Endodermal cell (in vitro differentiated cells): ENCODE data around the gene TSPAN18. TPM values are rescaled to one million over a fixed set of nuclear protein-coding genes. Genes with fewer than 3 reads are reported as not detected.

ENCODE experiments used
- DNase-seq: peaks from one replicate; pipeline ENCODE4 v3.0.0-alpha.2; 2017
- H3K27ac ChIP-seq: 2 replicates; pipeline ENCODE4 v1.5.1; 2013; ENCODE audit warnings: mild to moderate bottlenecking, low read depth, low read length, moderate library complexity
- H3K27me3 ChIP-seq: 2 replicates; pipeline ENCODE4 v1.6.1; 2013; ENCODE audit warnings: mild to moderate bottlenecking, low read length, moderate library complexity; ENCODE audit not compliant: insufficient read depth, control insufficient read depth, poor library complexity, severe bottlenecking
- H3K36me3 ChIP-seq: 2 replicates; pipeline ENCODE4 v1.7.0; 2013; ENCODE audit warnings: mild to moderate bottlenecking, low read length, moderate library complexity; ENCODE audit not compliant: control insufficient read depth, insufficient read depth
- H3K4me1 ChIP-seq: one replicate; pipeline ENCODE4 v1.7.0; 2013; ENCODE audit warnings: low read length; ENCODE audit not compliant: control insufficient read depth, insufficient read depth
- H3K4me3 ChIP-seq: 2 replicates; pipeline ENCODE4 v1.5.1; 2013; ENCODE audit warnings: mild to moderate bottlenecking, low read length, moderate library complexity
- H3K9ac ChIP-seq: 2 replicates; pipeline ENCODE4 v1.6.1; 2013; ENCODE audit warnings: mild to moderate bottlenecking, low read length, moderate library complexity; ENCODE audit not compliant: poor library complexity, severe bottlenecking; ENCODE audit errors: extremely low read depth
- H3K9me3 ChIP-seq: 2 replicates; pipeline ENCODE4 v1.6.1; 2013; ENCODE audit warnings: mild to moderate bottlenecking, low read length, moderate library complexity; ENCODE audit not compliant: control insufficient read depth
- H3K27ac Mint-ChIP-seq: 2 replicates; pipeline ENCODE4 v1.8.0; 2020; ENCODE audit warnings: mixed read lengths
- H3K27me3 Mint-ChIP-seq: 2 replicates; pipeline ENCODE4 v1.8.0; 2021; ENCODE audit warnings: mild to moderate bottlenecking, mixed read lengths; ENCODE audit not compliant: insufficient read depth
- H3K36me3 Mint-ChIP-seq: 2 replicates; pipeline ENCODE4 v1.8.0; 2020; ENCODE audit warnings: low read depth, mixed read lengths
- H3K4me1 Mint-ChIP-seq: 2 replicates; pipeline ENCODE4 v1.8.0; 2020; ENCODE audit warnings: mixed read lengths
- H3K4me3 Mint-ChIP-seq: 2 replicates; pipeline ENCODE4 v1.8.0; 2020; ENCODE audit warnings: mild to moderate bottlenecking, moderate library complexity, mixed read lengths
- H3K9me3 Mint-ChIP-seq: 2 replicates; pipeline ENCODE4 v1.8.0; 2020; ENCODE audit warnings: mild to moderate bottlenecking, mixed read lengths
- WGBS, 2 experiments: methylation state at CpG; one replicate each; pipeline versions ENCODE4 v1.1.5 to v1.1.7; 2013; ENCODE audit warnings: missing lambda C conversion rate in 2 of 2, mixed read lengths in 1 of 2; ENCODE audit not compliant: insufficient coverage in 1 of 2, insufficient read length in 1 of 2; 5-methylcytosine and 5-hydroxymethylcytosine counted together
- total RNA-seq, 2 donors: library from RNA; stranded (reverse); fragmentation: NEBNext Ultra II Directional in 1 of 2; extraction: Animal tissue kit (Norgen Biotek cat#: 25700) in 1 of 2; gene quantifications; 2 replicates in 1 of 2; 3 replicates in 1 of 2; pipeline ENCODE4 v1.2.1, GENCODE V29; 2021
- TF ChIP-seq, protein P1 (sequence below): fragments of 200-600 bp; sonication (generic); conservative IDR thresholded peaks from 2 replicates; pipeline ENCODE4 v1.5.0; 2021; ENCODE audit warnings: antibody characterized with exemption, mild to moderate bottlenecking

Gene TSPAN18
- total RNA-seq, 2 donors from 2014 or later: 28.0 to 28.7 TPM

DNA sequence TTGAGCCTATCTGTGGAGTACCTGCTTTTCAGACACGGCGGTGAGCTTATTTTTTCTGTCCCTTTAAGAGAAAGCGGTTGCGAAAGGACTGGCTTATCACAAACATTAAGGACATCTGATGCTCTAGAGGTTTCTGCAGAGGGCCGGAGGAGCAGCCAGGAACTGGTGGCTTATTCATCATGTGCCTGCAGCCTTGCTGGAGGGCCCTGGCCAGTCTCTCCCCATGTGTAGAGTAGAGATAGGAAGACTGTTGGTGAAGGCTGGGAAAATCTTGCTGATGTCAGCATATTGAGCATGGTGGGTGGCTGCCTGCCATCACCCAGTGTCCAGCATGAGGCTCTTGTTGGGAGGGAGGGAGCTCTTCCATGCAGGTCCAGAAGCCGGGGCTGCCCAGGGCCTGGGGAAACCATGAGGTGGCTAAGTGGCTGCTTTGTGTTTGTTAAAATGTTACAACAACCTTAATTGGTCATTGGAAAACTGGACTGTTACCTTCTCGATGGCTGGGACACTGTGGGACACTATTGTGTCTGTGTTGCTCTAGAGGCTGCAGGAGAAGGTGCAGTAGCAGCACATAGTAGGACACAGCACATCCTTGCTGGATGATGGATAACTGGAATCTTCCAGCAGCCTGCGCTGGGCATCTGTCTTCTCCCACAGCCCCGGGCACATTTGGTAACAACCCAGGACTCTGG, 54.3 kb downstream of the TSPAN18 start:
- H3K9ac ChIP-seq: no peak overlapping the region
- H3K4me3 ChIP-seq: no peak overlapping the region
- no peaks in the 10 kb centered on the region for H3K9me3 Mint-ChIP-seq
- DNase-seq: peak; percentile 56
- H3K4me1 ChIP-seq: peaks cover 17% of the 10 kb centered on the region
- no peaks in the 10 kb centered on the region for H3K27me3 ChIP-seq
- peaks cover 52% of the 10 kb centered on the region for H3K4me1 Mint-ChIP-seq
- no peaks in the 10 kb centered on the region for H3K9me3 ChIP-seq
- 86 to 93% methylated on average over 9 of the region's 9 CpGs for WGBS, 2 experiments
- no peaks in the 10 kb centered on the region for H3K27me3 Mint-ChIP-seq
- TF ChIP-seq, protein P1, sequence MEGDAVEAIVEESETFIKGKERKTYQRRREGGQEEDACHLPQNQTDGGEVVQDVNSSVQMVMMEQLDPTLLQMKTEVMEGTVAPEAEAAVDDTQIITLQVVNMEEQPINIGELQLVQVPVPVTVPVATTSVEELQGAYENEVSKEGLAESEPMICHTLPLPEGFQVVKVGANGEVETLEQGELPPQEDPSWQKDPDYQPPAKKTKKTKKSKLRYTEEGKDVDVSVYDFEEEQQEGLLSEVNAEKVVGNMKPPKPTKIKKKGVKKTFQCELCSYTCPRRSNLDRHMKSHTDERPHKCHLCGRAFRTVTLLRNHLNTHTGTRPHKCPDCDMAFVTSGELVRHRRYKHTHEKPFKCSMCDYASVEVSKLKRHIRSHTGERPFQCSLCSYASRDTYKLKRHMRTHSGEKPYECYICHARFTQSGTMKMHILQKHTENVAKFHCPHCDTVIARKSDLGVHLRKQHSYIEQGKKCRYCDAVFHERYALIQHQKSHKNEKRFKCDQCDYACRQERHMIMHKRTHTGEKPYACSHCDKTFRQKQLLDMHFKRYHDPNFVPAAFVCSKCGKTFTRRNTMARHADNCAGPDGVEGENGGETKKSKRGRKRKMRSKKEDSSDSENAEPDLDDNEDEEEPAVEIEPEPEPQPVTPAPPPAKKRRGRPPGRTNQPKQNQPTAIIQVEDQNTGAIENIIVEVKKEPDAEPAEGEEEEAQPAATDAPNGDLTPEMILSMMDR: no peak
- H3K27ac ChIP-seq: no peak overlapping the region
- H3K36me3 ChIP-seq: no peaks in the 10 kb centered on the region
- no peaks in the 10 kb centered on the region for H3K36me3 Mint-ChIP-seq
- no peak overlapping the region for H3K4me3 Mint-ChIP-seq
- no peak overlapping the region for H3K27ac Mint-ChIP-seq

DNA sequence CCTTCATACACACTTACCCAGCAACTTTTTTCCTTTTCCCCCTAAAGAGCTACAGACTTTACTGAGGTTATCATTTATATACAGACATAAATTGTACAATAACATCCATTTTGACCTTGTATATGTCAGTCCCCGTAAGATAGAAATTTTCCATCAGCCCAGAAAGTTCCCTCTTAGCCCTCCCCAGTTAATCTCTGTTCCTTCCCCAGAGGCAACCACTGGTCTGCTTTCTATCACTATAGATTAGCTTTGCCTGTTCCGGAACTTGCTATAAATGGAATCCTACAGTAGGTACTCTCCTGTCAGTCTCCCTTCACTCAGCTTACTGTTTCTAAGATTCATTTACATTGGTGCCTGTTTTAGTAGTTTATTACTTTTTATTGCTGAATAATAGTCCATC, 54.9 kb downstream of the TSPAN18 start:
- TF ChIP-seq, protein P1: no peak
- 95 to 100% methylated on average over 2 of the region's 2 CpGs for WGBS, 2 experiments
- no peaks in the 10 kb centered on the region for H3K36me3 ChIP-seq
- H3K9me3 ChIP-seq: no peaks in the 10 kb centered on the region
- no peak overlapping the region for H3K4me3 ChIP-seq
- H3K4me1 ChIP-seq: peaks cover 17% of the 10 kb centered on the region
- no peaks in the 10 kb centered on the region for H3K27me3 ChIP-seq
- H3K4me3 Mint-ChIP-seq: no peak overlapping the region
- H3K36me3 Mint-ChIP-seq: no peaks in the 10 kb centered on the region
- H3K27me3 Mint-ChIP-seq: no peaks in the 10 kb centered on the region
- H3K27ac ChIP-seq: no peak overlapping the region
- peaks cover 55% of the 10 kb centered on the region for H3K4me1 Mint-ChIP-seq
- no peak for DNase-seq
- no peak overlapping the region for H3K27ac Mint-ChIP-seq
- no peak overlapping the region for H3K9ac ChIP-seq
- H3K9me3 Mint-ChIP-seq: no peaks in the 10 kb centered on the region

DNA sequence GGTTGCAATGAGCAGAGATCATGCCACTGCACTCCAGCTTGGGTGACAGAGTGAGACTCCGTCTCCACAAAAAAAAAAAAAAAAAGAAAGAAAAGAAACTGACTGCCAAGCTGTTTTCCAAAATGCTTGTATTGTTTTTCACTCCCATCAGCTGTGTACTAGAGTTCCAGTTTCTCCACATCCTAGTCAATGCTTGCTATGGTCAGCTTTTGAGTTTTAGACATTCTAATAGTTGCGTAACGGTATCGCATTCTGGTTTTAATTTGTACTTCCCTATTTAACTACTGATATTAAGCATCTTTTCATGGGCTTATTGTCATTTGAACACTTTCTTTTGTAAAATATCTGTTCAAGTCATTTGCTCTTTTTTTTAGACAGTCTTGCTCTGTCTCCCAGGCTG, 55.7 kb downstream of the TSPAN18 start:
- Histone ChIP-seq H3K9me3 (no peaks in the 10 kb centered on the region), H3K27ac (no peak overlapping the region), H3K27me3 (no peaks in the 10 kb centered on the region), H3K9ac (no peak overlapping the region), H3K36me3 (no peaks in the 10 kb centered on the region), H3K4me3 (no peak overlapping the region), H3K4me1 (peaks cover 12% of the 10 kb centered on the region)
- TF ChIP-seq, protein P1: no peak
- no peaks in the 10 kb centered on the region for H3K27me3 Mint-ChIP-seq
- H3K27ac Mint-ChIP-seq: no peak overlapping the region
- no peak for DNase-seq
- no peaks in the 10 kb centered on the region for H3K36me3 Mint-ChIP-seq
- no peak overlapping the region for H3K4me3 Mint-ChIP-seq
- WGBS, 2 experiments: 100% methylated on average over 3 to 4 of the region's 4 CpGs
- H3K4me1 Mint-ChIP-seq: peaks cover 51% of the 10 kb centered on the region
- H3K9me3 Mint-ChIP-seq: no peaks in the 10 kb centered on the region
